Right cardiac atrium (tissue), 5 donors: ENCODE results near the gene MYOZ1. TPM values are rescaled to one million over a fixed set of nuclear protein-coding genes. Genes with fewer than 3 reads are reported as not detected.

Source experiments
- polyA plus RNA-seq: library from polyadenylated mRNA; stranded (reverse); fragments of 200-250 nt; gene quantifications from one replicate; pipeline ENCODE4 v1.2.3, GENCODE V29; 2013
- total RNA-seq, 4 donors: library from RNA; stranded (reverse); fragmentation: NEBNext Ultra II Directional; extraction: Animal tissue kit (Norgen Biotek cat#: 25700); gene quantifications; one replicate each; pipeline ENCODE4 v1.2.1, GENCODE V29; 2021
- donor health status: healthy with polysubstance abuse.
- donor health status: DM: no; HTN: yes; CAD: no.
- donor health status: DM: no; HTN: no; CAD: no.
- donor health status: DM: no; HTN: yes; CAD: no; lungs with severe emphysema.
- donor health status: DM: yes; HTN: yes; CAD: no.

Gene MYOZ1
- total and polyA plus RNA-seq, 5 donors: 19.5 to 101 (median 72.6) TPM

Other genes with a start within 250 kb of the MYOZ1 start
- gene ANXA7, start 227.4 kb downstream of the MYOZ1 start, total RNA-seq: 100 to 1,000 TPM in 3 of 4 donors, 10 to 100 TPM in 1; 98.4 to 122 (median 113) TPM
- gene ANXA7, start 227.4 kb downstream of the MYOZ1 start, polyA plus RNA-seq: 78.6 TPM
- gene MSS51, start 207.9 kb downstream of the MYOZ1 start, total RNA-seq: 1 to 10 TPM; 1.1 to 2.1 (median 1.4) TPM
- gene MSS51, start 207.9 kb downstream of the MYOZ1 start, polyA plus RNA-seq: 1.4 TPM
- 10 to 100 TPM; 50.3 to 61.3 (median 57.1) TPM for gene PPP3CB, start 145.4 kb downstream of the MYOZ1 start, total RNA-seq
- 34.5 TPM for gene PPP3CB, start 145.4 kb downstream of the MYOZ1 start, polyA plus RNA-seq
- 10 to 100 TPM; 23.5 to 65.6 (median 24.0) TPM for gene USP54, start 50.1 kb downstream of the MYOZ1 start, total RNA-seq
- 7.5 TPM for gene USP54, start 50.1 kb downstream of the MYOZ1 start, polyA plus RNA-seq
- 100 to 1,000 TPM; 140 to 313 (median 206) TPM for gene SYNPO2L, start 14.6 kb upstream of the MYOZ1 start, total RNA-seq
- gene SYNPO2L, start 14.6 kb upstream of the MYOZ1 start, polyA plus RNA-seq: 191 TPM
- gene AGAP5, start 56.6 kb upstream of the MYOZ1 start, total RNA-seq: 1 to 10 TPM; 3.1 to 4.6 (median 3.7) TPM
- gene AGAP5, start 56.6 kb upstream of the MYOZ1 start, polyA plus RNA-seq: 2.8 TPM
- 10 to 100 TPM; 43.7 to 50.9 (median 46.2) TPM for gene SEC24C, start 102.9 kb upstream of the MYOZ1 start, total RNA-seq
- 30.6 TPM for gene SEC24C, start 102.9 kb upstream of the MYOZ1 start, polyA plus RNA-seq
- 10 to 100 TPM; 20.6 to 28.1 (median 23.2) TPM for gene CHCHD1, start 140.6 kb upstream of the MYOZ1 start, total RNA-seq
- 76.8 TPM for gene CHCHD1, start 140.6 kb upstream of the MYOZ1 start, polyA plus RNA-seq
- 10 to 100 TPM; 53.3 to 67.3 (median 62.9) TPM for gene ZSWIM8, start 144.1 kb upstream of the MYOZ1 start, total RNA-seq
- 61.2 TPM for gene ZSWIM8, start 144.1 kb upstream of the MYOZ1 start, polyA plus RNA-seq
- gene NDST2, start 170.1 kb upstream of the MYOZ1 start, total RNA-seq: 10 to 100 TPM; 13.8 to 17.5 (median 15.5) TPM
- gene NDST2, start 170.1 kb upstream of the MYOZ1 start, polyA plus RNA-seq: 9.6 TPM
- 10 to 100 TPM; 10.0 to 18.2 (median 13.7) TPM for gene CAMK2G, start 233.1 kb upstream of the MYOZ1 start, total RNA-seq
- gene CAMK2G, start 233.1 kb upstream of the MYOZ1 start, polyA plus RNA-seq: 7.3 TPM